ENCODE measurements around the gene APEX1. TPM values are rescaled to one million over a fixed set of nuclear protein-coding genes. Genes with fewer than 3 reads are reported as not detected.
"Not testable (repeated sequence)": the region's sequence is repeated elsewhere in the genome, so short reads cannot be mapped to it uniquely, and the experiment has no call there.

APEX1 gene
- total RNA-seq, 2 experiments from 2014 or later: 91.9 to 103 TPM

DNA sequence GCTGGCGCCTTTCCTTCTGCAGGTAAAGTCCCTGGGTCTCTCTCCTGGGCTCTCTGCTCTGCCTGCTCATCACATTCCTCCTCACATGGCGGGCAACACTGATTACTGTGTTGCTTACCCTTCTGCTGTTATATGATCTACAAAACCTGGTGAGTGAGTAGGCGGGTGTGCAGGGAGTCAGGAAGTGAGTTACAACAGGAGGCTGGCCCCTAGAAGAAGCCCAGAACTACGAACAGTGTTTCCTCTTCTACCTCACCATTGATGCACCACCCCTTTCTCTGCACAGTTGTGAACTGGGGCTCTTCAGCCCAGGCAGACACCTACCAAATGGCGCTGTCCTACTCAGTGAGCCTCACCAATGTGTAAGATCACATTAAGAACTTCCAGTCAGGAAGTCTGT, 14.1 kb upstream of the APEX1 start:
- ChIA-PET POLR2A (interaction anchor here (1.0 kb wide), 1 partner anchor 14 kb away, joined by 7 read pairs; the partner anchor contains the start of genes APEX1 and OSGEP), CTCF (no interaction called here)
- Mint-ChIP-seq H3K4me1 (peaks cover 14% of the 10 kb centered on the region), H3K9me3 (no peaks in the 10 kb centered on the region), H3K4me3 (no peak overlapping the region), H3K27me3 (peaks cover 4% of the 10 kb centered on the region), H3K27ac (no peak overlapping the region), H3K36me3 (ENCODE audit: low read depth) (peaks cover 5% of the 10 kb centered on the region)
- no peak for DNase-seq

DNA sequence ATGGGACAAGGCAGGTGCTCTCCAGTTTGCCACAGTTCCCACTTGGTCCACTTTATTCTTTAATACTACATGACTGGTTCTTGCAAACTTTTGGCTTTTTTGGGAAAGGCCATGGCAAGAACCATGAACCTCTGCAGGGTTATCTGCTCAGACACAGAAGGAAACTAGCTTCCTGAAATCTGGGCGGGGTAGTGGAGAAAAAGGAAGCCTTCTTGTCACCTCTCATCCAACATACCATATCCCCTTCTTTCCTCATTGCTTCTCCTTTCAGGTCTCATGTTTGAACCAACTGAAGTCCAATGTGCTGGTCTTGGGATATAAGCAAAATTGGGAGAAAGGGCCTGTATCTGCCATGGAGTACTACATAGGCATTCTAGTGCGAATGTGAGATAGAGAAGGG, 13.6 kb upstream of the APEX1 start:
- Mint-ChIP-seq H3K4me3 (no peak overlapping the region), H3K36me3 (ENCODE audit: low read depth) (peaks cover 5% of the 10 kb centered on the region), H3K27me3 (peaks cover 4% of the 10 kb centered on the region), H3K27ac (no peak overlapping the region), H3K9me3 (no peaks in the 10 kb centered on the region), H3K4me1 (peaks cover 14% of the 10 kb centered on the region)
- ChIA-PET CTCF (no interaction called here), POLR2A (interaction anchor here (1.0 kb wide), 1 partner anchor 13 kb away, joined by 7 read pairs; the partner anchor contains the start of genes APEX1 and OSGEP)
- DNase-seq: no peak

DNA sequence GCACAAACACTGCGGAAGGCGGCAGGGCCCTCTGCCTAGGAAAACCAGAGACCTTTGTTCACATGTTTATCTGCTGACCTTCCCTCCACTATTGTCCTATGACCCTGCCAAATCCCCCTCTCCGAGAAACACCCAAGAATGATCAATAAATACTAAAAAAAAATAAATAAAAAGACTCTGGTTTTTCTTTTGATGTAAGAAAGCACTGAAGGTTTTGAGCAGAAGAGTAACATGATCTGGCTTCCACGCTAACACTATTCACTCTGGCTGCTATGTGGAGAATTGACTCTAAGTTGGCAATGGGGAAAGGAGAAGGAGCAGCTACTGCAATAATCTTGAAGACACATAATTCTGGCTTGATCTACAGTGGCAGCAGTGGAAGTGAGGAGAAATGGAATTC, 11.4 kb upstream of the APEX1 start:
- POLR2A ChIA-PET, H3K4me3 Mint-ChIP-seq, H3K27ac Mint-ChIP-seq, H3K9me3 Mint-ChIP-seq, DNase-seq, H3K27me3 Mint-ChIP-seq, CTCF ChIA-PET: not testable (repeated sequence)
- Mint-ChIP-seq H3K36me3 (ENCODE audit: low read depth) (peaks cover 21% of the 10 kb centered on the region), H3K4me1 (peaks cover 14% of the 10 kb centered on the region)

DNA sequence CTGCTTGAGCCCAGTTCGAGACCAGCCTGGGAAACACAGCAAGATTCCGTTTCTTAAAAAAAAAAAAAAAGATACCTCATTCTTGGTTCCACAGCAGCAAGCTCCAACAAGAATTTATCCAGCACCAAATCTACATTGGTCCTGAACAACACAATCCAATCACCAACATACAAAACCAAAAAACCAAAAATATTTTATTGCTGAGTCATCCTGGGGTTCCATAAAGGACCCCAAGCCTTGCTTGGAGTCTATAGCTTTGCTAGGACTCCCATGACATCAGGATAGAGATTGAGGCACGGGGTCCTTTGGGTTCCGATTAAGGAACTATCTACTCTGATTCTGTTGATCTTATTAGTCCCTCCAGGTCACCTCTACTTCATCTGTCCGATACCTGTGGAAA, 8.1 kb upstream of the APEX1 start:
- Mint-ChIP-seq H3K27ac (no peak overlapping the region), H3K9me3 (no peaks in the 10 kb centered on the region), H3K36me3 (ENCODE audit: low read depth) (peaks cover 47% of the 10 kb centered on the region), H3K4me3 (no peak overlapping the region), H3K4me1 (peaks cover 3% of the 10 kb centered on the region), H3K27me3 (no peaks in the 10 kb centered on the region)
- DNase-seq: no peak
- ChIA-PET POLR2A (interaction anchor here (0.8 kb wide), 1 partner anchor 8 kb away, joined by 3 read pairs; the partner anchor contains the start of gene APEX1), CTCF (no interaction called here)

DNA sequence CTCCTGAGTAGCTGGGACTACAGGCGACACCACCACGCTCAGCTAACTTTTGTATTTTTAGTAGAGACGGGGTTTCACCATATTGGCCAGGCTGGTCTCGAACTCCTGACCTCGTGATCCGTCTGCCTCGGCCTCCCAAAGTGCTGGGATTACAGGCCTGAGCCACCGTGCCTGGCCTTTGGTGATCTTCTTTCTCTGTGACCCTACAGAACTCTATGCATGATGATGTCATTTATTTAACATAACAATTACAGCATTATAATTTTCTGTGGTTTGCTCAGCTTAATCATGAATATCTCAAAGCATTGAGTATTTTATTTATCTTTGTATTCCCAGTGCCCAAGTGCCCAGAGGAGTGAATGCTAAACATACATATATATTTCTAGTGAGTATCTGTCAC, 2.2 kb upstream of the APEX1 start:
- not testable (repeated sequence) for H3K27me3 Mint-ChIP-seq, H3K9me3 Mint-ChIP-seq, DNase-seq
- H3K4me3 Mint-ChIP-seq: peak overlapping the region; percentile 24
- H3K27ac Mint-ChIP-seq: peak overlapping the region; percentile 7
- peaks cover 21% of the 10 kb centered on the region for H3K4me1 Mint-ChIP-seq
- peaks cover 41% of the 10 kb centered on the region for H3K36me3 Mint-ChIP-seq (ENCODE audit: low read depth)
- ChIA-PET POLR2A (interaction anchor here (0.9 to 5.5 kb wide), 4 partner anchors 9 to 110 kb away, joined by 3 to 95 read pairs (median 22); partner anchors contain the start of genes PIP4P1, PNP and TEP1), CTCF (interaction anchor here (0.7 to 1.2 kb wide), 3 partner anchors 9 to 37 kb away, joined by 3 to 6 read pairs (median 4); partner anchors contain the start of gene PIP4P1)

DNA sequence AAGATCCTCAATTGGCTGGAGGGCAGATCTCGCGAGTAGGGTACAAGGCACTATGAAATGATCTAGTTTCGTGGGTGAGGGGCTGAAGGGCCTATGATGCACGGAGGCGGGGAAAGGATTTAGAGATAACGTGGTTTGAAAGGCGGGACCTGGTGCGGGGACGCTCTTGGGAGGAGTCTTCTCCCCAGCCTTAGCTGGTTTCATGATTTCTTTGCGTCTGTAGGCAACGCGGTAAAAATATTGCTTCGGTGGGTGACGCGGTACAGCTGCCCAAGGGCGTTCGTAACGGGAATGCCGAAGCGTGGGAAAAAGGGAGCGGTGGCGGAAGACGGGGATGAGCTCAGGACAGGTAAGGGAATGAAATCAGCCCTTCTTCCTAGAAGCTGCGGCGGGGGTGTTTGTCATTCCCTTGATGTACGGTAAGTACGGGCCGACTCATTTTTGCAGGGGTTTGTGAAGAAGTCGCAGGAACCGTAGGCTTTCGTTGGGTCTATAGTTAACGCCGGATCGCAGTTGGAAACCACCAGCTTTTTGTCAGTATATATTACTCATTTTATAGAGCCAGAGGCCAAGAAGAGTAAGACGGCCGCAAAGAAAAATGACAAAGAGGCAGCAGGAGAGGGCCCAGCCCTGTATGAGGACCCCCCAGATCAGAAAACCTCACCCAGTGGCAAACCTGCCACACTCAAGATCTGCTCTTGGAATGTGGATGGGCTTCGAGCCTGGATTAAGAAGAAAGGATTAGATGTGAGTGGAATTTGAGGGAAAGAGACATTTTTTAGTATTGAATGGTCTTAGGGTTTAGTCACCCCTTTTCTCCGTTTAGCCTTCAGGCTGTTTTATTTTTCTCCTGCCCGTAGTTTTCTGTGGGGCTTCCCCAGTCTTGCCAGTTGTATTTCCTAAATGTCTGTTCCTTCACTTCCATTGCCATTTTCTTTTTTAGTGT, 602 bp downstream of the APEX1 start:
- H3K27ac Mint-ChIP-seq: no peak overlapping the region
- ChIA-PET POLR2A (interaction anchor here (0.7 to 5.5 kb wide), 23 partner anchors 9 to 227 kb away, joined by 3 to 95 read pairs (median 5); partner anchors contain the start of genes CCNB1IP1, PARP2, PNP and TEP1), CTCF (interaction anchor here (0.8 to 3.5 kb wide), 9 partner anchors 15 to 167 kb away, joined by 3 to 36 read pairs (median 5); partner anchors contain the start of genes PARP2, PNP and TEP1)
- H3K36me3 Mint-ChIP-seq (ENCODE audit: low read depth): peaks cover 36% of the 10 kb centered on the region
- H3K9me3 Mint-ChIP-seq: no peaks in the 10 kb centered on the region
- H3K27me3 Mint-ChIP-seq: no peaks in the 10 kb centered on the region
- H3K4me3 Mint-ChIP-seq: no peak overlapping the region
- peaks cover 40% of the 10 kb centered on the region for H3K4me1 Mint-ChIP-seq
- no peak for DNase-seq

DNA sequence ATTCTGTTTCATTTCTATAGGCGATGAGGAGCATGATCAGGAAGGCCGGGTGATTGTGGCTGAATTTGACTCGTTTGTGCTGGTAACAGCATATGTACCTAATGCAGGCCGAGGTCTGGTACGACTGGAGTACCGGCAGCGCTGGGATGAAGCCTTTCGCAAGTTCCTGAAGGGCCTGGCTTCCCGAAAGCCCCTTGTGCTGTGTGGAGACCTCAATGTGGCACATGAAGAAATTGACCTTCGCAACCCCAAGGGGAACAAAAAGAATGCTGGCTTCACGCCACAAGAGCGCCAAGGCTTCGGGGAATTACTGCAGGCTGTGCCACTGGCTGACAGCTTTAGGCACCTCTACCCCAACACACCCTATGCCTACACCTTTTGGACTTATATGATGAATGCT, 1.9 kb downstream of the APEX1 start:
- Mint-ChIP-seq H3K9me3 (no peaks in the 10 kb centered on the region), H3K27me3 (no peaks in the 10 kb centered on the region), H3K4me3 (no peak overlapping the region), H3K4me1 (peaks cover 45% of the 10 kb centered on the region), H3K36me3 (ENCODE audit: low read depth) (peaks cover 32% of the 10 kb centered on the region), H3K27ac (no peak overlapping the region)
- ChIA-PET POLR2A (interaction anchor here (1.0 to 5.5 kb wide), 6 partner anchors 9 to 124 kb away, joined by 3 to 95 read pairs (median 26); partner anchors contain the start of genes CCNB1IP1, PARP2, PNP and TEP1), CTCF (interaction anchor here (3.5 kb wide), 1 partner anchor 43 kb away, joined by 36 read pairs; the partner anchor contains the start of gene TEP1)
- DNase-seq: no peak

DNA sequence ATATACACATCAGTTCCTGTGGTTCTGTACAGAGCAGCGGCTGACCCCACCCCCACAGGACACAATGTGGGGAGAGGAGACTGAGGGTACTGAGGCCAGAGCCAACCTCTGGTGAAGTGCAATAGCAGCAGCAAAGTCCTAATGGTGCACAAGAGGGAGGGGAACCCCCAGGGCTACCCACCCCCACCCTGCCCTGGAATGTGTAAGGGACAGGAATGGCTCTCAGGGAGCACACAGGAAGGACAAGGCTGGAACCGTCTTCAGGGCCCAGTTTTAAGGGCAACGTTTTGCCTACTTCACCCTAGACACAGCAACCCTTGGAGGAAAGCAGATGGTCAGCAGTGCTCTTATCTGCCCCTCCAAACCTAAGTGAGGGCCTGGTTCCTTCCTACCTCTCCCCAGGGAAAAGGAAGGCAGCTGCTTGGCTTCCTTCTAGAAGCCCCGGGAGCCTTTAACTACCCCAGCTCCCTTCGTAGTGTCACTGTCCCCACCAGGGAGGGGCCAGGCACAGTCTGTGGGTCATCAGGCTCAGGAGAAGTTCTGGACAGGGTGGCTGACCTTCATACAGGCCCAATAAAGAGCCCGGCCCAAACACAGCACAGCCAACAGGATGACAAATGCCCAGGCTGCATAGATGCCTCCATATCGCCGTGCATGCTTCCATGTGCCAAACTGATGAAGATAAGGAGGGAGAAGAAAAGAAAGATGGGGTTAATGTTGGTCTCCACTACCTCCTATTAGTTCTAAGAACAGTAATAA, 3.2 kb downstream of the APEX1 start:
- Mint-ChIP-seq H3K4me3 (no peak overlapping the region), H3K4me1 (peaks cover 43% of the 10 kb centered on the region), H3K36me3 (ENCODE audit: low read depth) (peaks cover 26% of the 10 kb centered on the region), H3K27me3 (no peaks in the 10 kb centered on the region), H3K27ac (no peak overlapping the region), H3K9me3 (no peaks in the 10 kb centered on the region)
- DNase-seq: no peak
- POLR2A ChIA-PET: interaction anchor here (1.8 to 6.3 kb wide), 2 partner anchors 13 to 152 kb away, joined by 3 to 76 read pairs; partner anchors contain the start of gene PNP
- CTCF ChIA-PET: no interaction called here

DNA sequence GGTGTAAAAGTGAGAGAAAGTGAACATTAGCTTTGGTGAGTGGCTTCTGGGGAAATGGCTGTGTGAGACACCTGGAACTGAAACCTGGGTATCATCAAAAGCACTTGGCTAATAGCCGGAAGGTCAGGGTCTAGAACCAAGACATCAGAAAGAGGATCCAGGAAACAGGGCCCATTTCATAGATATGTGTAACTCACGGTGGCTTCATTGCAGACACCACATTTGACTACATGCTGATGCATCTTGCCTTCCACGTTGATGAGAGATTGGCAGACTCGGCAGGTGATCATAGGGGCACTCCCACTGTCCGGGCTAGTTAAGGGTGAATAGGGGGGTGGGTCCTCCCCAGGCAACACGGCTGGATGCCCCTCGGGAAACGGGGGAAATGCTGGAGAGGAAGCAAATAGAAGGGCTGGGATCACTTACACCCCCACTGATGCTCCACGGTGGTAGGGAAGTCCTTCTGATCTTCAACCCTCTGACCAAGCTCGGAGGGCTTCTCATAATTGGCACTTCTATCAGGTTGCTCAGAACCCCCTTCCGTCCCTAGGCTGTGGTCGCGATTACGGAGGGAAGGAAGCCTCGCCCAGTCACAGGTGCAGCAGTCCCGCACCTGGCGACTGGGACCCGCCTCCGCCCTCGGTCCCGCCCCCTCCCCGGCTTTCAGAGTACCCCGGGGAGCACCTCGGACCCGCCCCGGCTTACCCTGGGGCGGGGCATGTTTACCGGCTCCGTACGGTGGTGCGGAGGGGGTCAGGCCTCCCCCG, 5.6 kb downstream of the APEX1 start:
- peaks cover 26% of the 10 kb centered on the region for H3K36me3 Mint-ChIP-seq (ENCODE audit: low read depth)
- POLR2A ChIA-PET: interaction anchor here (1.0 to 6.3 kb wide), 15 partner anchors 8 to 223 kb away, joined by 3 to 76 read pairs (median 6); partner anchors contain the start of genes PARP2, PNP, RNASE4 and TEP1
- CTCF ChIA-PET: interaction anchor here (0.6 to 2.5 kb wide), 10 partner anchors 8 to 221 kb away, joined by 3 to 22 read pairs (median 3); partner anchors contain the start of gene PARP2

DNA sequence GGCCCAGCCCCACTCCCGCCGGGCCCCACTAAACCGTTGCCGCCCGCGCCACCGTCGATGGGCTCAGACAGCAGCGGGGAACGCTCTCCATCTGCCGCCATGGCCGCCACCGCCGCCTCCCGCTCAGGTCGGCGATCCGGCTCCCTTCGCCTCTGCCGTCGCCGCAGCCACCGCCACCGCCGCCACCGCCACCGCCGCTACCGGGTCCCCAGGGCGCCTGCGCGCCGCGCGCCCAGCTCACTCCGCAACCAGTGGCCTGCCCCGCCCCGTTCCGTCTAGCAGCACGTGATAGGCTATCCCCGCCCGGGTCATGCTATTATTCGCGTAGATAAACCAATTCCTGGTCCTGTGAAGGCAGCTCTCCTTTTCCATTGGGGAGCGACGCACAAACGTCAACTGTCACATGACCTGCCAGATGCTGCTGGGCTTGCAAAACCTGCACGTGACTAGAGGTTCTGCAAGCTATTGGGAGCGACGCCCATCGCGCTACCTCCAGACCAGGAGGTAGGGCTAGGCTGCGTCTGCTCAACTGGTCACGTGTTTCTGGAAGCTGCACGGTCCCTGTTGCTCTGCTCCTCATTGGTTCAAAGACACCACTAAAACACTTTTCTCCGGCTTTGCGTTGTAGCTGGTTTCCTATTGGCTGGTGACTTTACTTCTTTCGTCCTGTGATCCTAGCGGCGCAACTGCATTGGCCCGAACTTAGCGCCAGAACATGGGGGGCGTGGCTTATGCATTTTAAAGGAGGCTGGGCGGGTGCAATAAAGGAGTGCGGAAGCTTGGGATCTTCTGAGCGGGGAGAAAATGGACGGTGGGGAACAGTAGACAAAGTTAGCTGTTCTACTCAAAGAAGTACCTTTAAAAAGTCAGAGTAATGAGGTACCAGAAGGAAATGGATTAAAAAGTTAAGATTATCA, 6.5 kb downstream of the APEX1 start, which contains the start of gene PIP4P1:
Gene PIP4P1 (minus strand): TSS at position 210 of the 917 bp plus-strand sequence. CDS start 109 bp downstream, at position 101.
- Mint-ChIP-seq H3K36me3 (ENCODE audit: low read depth) (peaks cover 26% of the 10 kb centered on the region), H3K4me3 (peak within 1 kb of the TSS; percentile 97), H3K27ac (peak within 1 kb of the TSS; percentile 90), H3K27me3 (no peaks in the 10 kb centered on the region), H3K9me3 (no peaks in the 10 kb centered on the region), H3K4me1 (peaks cover 39% of the 10 kb centered on the region)
- DNase-seq: peak; percentile 98
- ChIA-PET CTCF (interaction anchor here (0.6 to 2.5 kb wide), 14 partner anchors 8 to 220 kb away, joined by 3 to 22 read pairs (median 3); partner anchors contain the start of genes PARP2 and PNP), POLR2A (interaction anchor here (1.0 to 6.3 kb wide), 16 partner anchors 8 to 223 kb away, joined by 3 to 76 read pairs (median 6); partner anchors contain the start of genes PARP2, PNP, RNASE4 and TEP1)

More for the DNA sequence above, 5.6 kb downstream of the APEX1 start:
- Mint-ChIP-seq H3K4me1 (peaks cover 39% of the 10 kb centered on the region), H3K4me3 (peak overlapping the region; percentile 97), H3K27me3 (no peaks in the 10 kb centered on the region), H3K27ac (peak overlapping the region; percentile 90), H3K9me3 (no peaks in the 10 kb centered on the region)
- DNase-seq: peak; percentile 60

All from activated CD4-positive, alpha-beta memory T cell treated with anti-CD3 and anti-CD28 coated beads, Interleukin-2, amount 10 ng/mL, durations not matched to agents 7 days and 5 days (primary cell).